ENCODE data around the gene RAI1.

- TF ChIP-seq CTCF (IDR thresholded peaks at IDR 0.05) (no peak), POLR2A (IDR thresholded peaks at IDR 0.05) (no peak)
These were observed 62.3 kb downstream of the RAI1 start for GRCh38 chr17:17743391-17744112.

Data from esophagus squamous epithelium (tissue), 4 donors.